GM23338 (cell line): ENCODE measurements around the gene CYP46A1. TPM values are rescaled to one million over a fixed set of nuclear protein-coding genes. Genes with fewer than 3 reads are reported as not detected.

Source experiments
- ATAC-seq: fragments of 200-7000 bp; cut with Tn5 transposase; 3 replicates; pipeline ENCODE4 v1.9.1; 2020
- DNase-seq: peaks from one replicate; pipeline ENCODE4 v3.0.0-alpha.2; 2015; ENCODE audit warnings: low spot score
- H2AFZ ChIP-seq: fragments of 200-600 bp; sonication (generic); 2 replicates; pipeline ENCODE4 v1.8.0; 2016; ENCODE audit warnings: antibody characterized with exemption, mild to moderate bottlenecking, moderate library complexity
- H3F3A ChIP-seq: fragments of 200-600 bp; sonication (generic); replicated peaks from 2 replicates; pipeline ENCODE4 v1.8.0; 2017; ENCODE audit warnings: antibody characterized with exemption, mixed run types, low read depth
- H3K27ac ChIP-seq: fragments of 200-600 bp; sonication (generic); 2 replicates; pipeline ENCODE4 v1.6.1; 2016; ENCODE audit warnings: low read depth
- H3K27me3 ChIP-seq: fragments of 200-600 bp; sonication (generic); 2 replicates; pipeline ENCODE4 v1.8.0; 2016; ENCODE audit warnings: mild to moderate bottlenecking, mixed run types, moderate library complexity; ENCODE audit not compliant: insufficient read depth
- H3K36me3 ChIP-seq: fragments of 200-600 bp; sonication (generic); 2 replicates; pipeline ENCODE4 v1.8.0; 2016; ENCODE audit warnings: mild to moderate bottlenecking; ENCODE audit not compliant: insufficient read depth
- H3K4me1 ChIP-seq: fragments of 200-600 bp; sonication (generic); 2 replicates; pipeline ENCODE4 v1.8.0; 2016; ENCODE audit warnings: mild to moderate bottlenecking, moderate library complexity; ENCODE audit not compliant: insufficient read depth
- H3K4me2 ChIP-seq: fragments of 200-600 bp; sonication (generic); 2 replicates; pipeline ENCODE4 v1.7.1; 2017; ENCODE audit warnings: mixed run types
- H3K4me3 ChIP-seq: fragments of 200-600 bp; sonication (generic); 2 replicates; pipeline ENCODE4 v1.6.1; 2016; ENCODE audit warnings: mixed run types
- H3K79me2 ChIP-seq: fragments of 200-600 bp; sonication (generic); replicated peaks from 2 replicates; pipeline ENCODE4 v1.8.0; 2017; ENCODE audit warnings: mild to moderate bottlenecking; ENCODE audit not compliant: insufficient read depth
- H3K9me2 ChIP-seq: fragments of 200-600 bp; sonication (generic); 2 replicates; pipeline ENCODE4 v1.8.0; 2017; ENCODE audit not compliant: insufficient read depth
- H4K20me1 ChIP-seq: fragments of 200-600 bp; sonication (generic); replicated peaks from 2 replicates; pipeline ENCODE4 v1.8.0; 2017; ENCODE audit warnings: mild to moderate bottlenecking; ENCODE audit not compliant: insufficient read depth
- H3K27ac Mint-ChIP-seq: 2 replicates; pipeline ENCODE4 v1.8.0; 2020; ENCODE audit warnings: inconsistent platforms, mild to moderate bottlenecking, moderate library complexity, mixed read lengths
- H3K27me3 Mint-ChIP-seq: 3 replicates; pipeline ENCODE4 v1.8.0; 2022; ENCODE audit warnings: low read depth, mild to moderate bottlenecking, moderate library complexity, mixed read lengths, inconsistent platforms; ENCODE audit not compliant: insufficient read depth, poor library complexity
- H3K36me3 Mint-ChIP-seq: 3 replicates; pipeline ENCODE4 v1.8.0; 2021; ENCODE audit warnings: low read depth, mild to moderate bottlenecking, inconsistent platforms, moderate library complexity, mixed read lengths
- H3K4me1 Mint-ChIP-seq: 3 replicates; pipeline ENCODE4 v1.8.0; 2020; ENCODE audit warnings: mild to moderate bottlenecking, inconsistent platforms, mixed read lengths
- H3K4me3 Mint-ChIP-seq: 3 replicates; pipeline ENCODE4 v1.8.0; 2021; ENCODE audit warnings: moderate library complexity, mild to moderate bottlenecking, inconsistent platforms, mixed read lengths
- H3K9me3 Mint-ChIP-seq: 3 replicates; pipeline ENCODE4 v1.8.0; 2020; ENCODE audit warnings: moderate library complexity, mild to moderate bottlenecking, inconsistent platforms, mixed read lengths
- CREB1 ChIP-seq: fragments of 250-450 bp; sonication (Bioruptor Pico); IDR thresholded peaks from 2 replicates; pipeline ENCODE4 v1.5.0; 2020; ENCODE audit warnings: low read depth, mild to moderate bottlenecking, moderate library complexity
- CTCF ChIP-seq, 2 experiments: fragments of 200-600 bp in 1 of 2; sonication (generic) in 1 of 2; conservative IDR thresholded peaks; 2 replicates each; pipeline versions ENCODE4 v1.5.1 to v1.6.1; 2016 to 2017; ENCODE audit warnings: antibody characterized with exemption in 2 of 2, low read depth in 2 of 2, mild to moderate bottlenecking in 2 of 2, moderate library complexity in 1 of 2
- EZH2 ChIP-seq: fragments of 200-600 bp; sonication (generic); IDR thresholded peaks from one replicate; pipeline ENCODE4 v1.8.0; 2017; ENCODE audit warnings: antibody characterized with exemption, mild to moderate bottlenecking, low read depth; ENCODE audit not compliant: unreplicated experiment
- EZH2phosphoT487 ChIP-seq: fragments of 200-600 bp; sonication (generic); IDR thresholded peaks from one replicate; pipeline ENCODE4 v1.8.1; 2018; ENCODE audit warnings: antibody characterized with exemption; ENCODE audit not compliant: unreplicated experiment
- JUNB ChIP-seq: IDR thresholded peaks from one replicate; pipeline ENCODE4 v1.6.1; 2016; ENCODE audit warnings: antibody characterized with exemption; ENCODE audit not compliant: unreplicated experiment
- NANOG ChIP-seq: IDR thresholded peaks from 2 replicates; pipeline ENCODE4 v1.6.1; 2016; ENCODE audit warnings: antibody characterized with exemption, borderline replicate concordance
- POLR2AphosphoS5 ChIP-seq: IDR thresholded peaks from 2 replicates; pipeline ENCODE4 v1.6.1; 2016; ENCODE audit warnings: antibody characterized with exemption, low read depth
- REST ChIP-seq: IDR thresholded peaks from one replicate; pipeline ENCODE4 v1.6.1; 2018; ENCODE audit warnings: antibody characterized with exemption; ENCODE audit not compliant: unreplicated experiment
- STAT1 ChIP-seq: IDR thresholded peaks from one replicate; pipeline ENCODE4 v1.6.1; 2016; ENCODE audit warnings: antibody characterized with exemption; ENCODE audit not compliant: unreplicated experiment
- ZNF114 ChIP-seq: fragments of 250-450 bp; sonication (Bioruptor Pico); IDR thresholded peaks from 2 replicates; pipeline ENCODE4 v1.5.0; 2020; ENCODE audit warnings: mild to moderate bottlenecking, moderate library complexity
- ZNF331 ChIP-seq: fragments of 250-450 bp; sonication (Bioruptor Pico); IDR thresholded peaks from 2 replicates; pipeline ENCODE4 v1.5.0; 2020; ENCODE audit warnings: low read depth, mild to moderate bottlenecking, moderate library complexity
- ZNF462 ChIP-seq: fragments of 250-450 bp; sonication (Bioruptor Pico); IDR thresholded peaks from 2 replicates; pipeline ENCODE4 v1.5.0; 2020; ENCODE audit warnings: mild to moderate bottlenecking, moderate library complexity
- polyA plus RNA-seq: library from polyadenylated mRNA; unstranded; fragments of >200 nt; fragmentation: Nextera tagmentation; extraction: Ambion mirVana; gene quantifications from 2 replicates; pipeline ENCODE4 v1.2.1, GENCODE V29; 2016
- total RNA-seq: library from RNA; depleted of rRNA; stranded (reverse); fragments of >200 nt; shearing (Covaris generic); gene quantifications from 2 replicates; pipeline ENCODE4 v1.2.3, GENCODE V29; 2014
- TF ChIP-seq, protein P1 (sequence below): IDR thresholded peaks from 2 replicates; pipeline ENCODE4 v1.6.1; 2016; ENCODE audit warnings: antibody characterized with exemption

CYP46A1 gene
- total and polyA plus RNA-seq, 2 experiments from 2014 or later, result 0.59 to 0.66 TPM

- H3K4me2 ChIP-seq, result no peak overlapping the region
- no peaks in the 10 kb centered on the region for H3K9me3 Mint-ChIP-seq
- H3K27ac Mint-ChIP-seq, result no peak overlapping the region
- peaks cover 30% of the 10 kb centered on the region for H3K4me1 Mint-ChIP-seq
- no peak for DNase-seq
- H3K4me3 Mint-ChIP-seq, result no peak overlapping the region
- H3K36me3 ChIP-seq, result no peaks in the 10 kb centered on the region
- no peak for TF ChIP-seq JUNB
- TF ChIP-seq, protein P1, sequence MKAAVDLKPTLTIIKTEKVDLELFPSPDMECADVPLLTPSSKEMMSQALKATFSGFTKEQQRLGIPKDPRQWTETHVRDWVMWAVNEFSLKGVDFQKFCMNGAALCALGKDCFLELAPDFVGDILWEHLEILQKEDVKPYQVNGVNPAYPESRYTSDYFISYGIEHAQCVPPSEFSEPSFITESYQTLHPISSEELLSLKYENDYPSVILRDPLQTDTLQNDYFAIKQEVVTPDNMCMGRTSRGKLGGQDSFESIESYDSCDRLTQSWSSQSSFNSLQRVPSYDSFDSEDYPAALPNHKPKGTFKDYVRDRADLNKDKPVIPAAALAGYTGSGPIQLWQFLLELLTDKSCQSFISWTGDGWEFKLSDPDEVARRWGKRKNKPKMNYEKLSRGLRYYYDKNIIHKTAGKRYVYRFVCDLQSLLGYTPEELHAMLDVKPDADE, result no peak
- TF ChIP-seq POLR2AphosphoS5, result no peak
- TF ChIP-seq EZH2phosphoT487, result no peak
- TF ChIP-seq NANOG, result no peak
- TF ChIP-seq ZNF114 (CRISPR knock-in tag), result no peak
- no peak for TF ChIP-seq CREB1 (CRISPR knock-in tag)
- TF ChIP-seq ZNF462, result no peak
- no peak for TF ChIP-seq REST
- no peak for TF ChIP-seq EZH2
- no peak for TF ChIP-seq STAT1
- TF ChIP-seq CTCF (conservative IDR thresholded peaks at IDR 0.05; ENCODE audit: low read depth in 2 of 2), result no peak
- no peak for TF ChIP-seq ZNF331
- no peaks in the 10 kb centered on the region for H3K27me3 ChIP-seq
- ATAC-seq, result no peak
- no peak overlapping the region for H3K4me3 ChIP-seq
- H3K9me2 ChIP-seq, result no peaks in the 10 kb centered on the region
- peak overlapping the region; percentile 35; the same call in 1 of the 2 replicates for H2AFZ ChIP-seq
- no peaks in the 10 kb centered on the region for H3K79me2 ChIP-seq
- no peaks in the 10 kb centered on the region; the same call in 2 of the 3 replicates for H3K36me3 Mint-ChIP-seq
- peaks cover 10% of the 10 kb centered on the region for H3K27me3 Mint-ChIP-seq
- H3K27ac ChIP-seq, result no peak overlapping the region
- no peaks in the 10 kb centered on the region for H4K20me1 ChIP-seq
- H3K4me1 ChIP-seq, result peaks cover 11% of the 10 kb centered on the region
- H3F3A ChIP-seq, result no peaks in the 10 kb centered on the region
Observed at GRCh38 chr14:99688210-99688581, 4.1 kb downstream of the CYP46A1 start.
